ENCODE data around the gene C1GALT1C1L. TPM values are rescaled to one million over a fixed set of nuclear protein-coding genes. Genes with fewer than 3 reads are reported as not detected.

C1GALT1C1L gene
- total and polyA plus RNA-seq, 2 of the 13 experiments (the other 11 are each of a cell fraction or from before 2014, with no cell fraction given) = 1.3 to 2.4 TPM

DNA sequence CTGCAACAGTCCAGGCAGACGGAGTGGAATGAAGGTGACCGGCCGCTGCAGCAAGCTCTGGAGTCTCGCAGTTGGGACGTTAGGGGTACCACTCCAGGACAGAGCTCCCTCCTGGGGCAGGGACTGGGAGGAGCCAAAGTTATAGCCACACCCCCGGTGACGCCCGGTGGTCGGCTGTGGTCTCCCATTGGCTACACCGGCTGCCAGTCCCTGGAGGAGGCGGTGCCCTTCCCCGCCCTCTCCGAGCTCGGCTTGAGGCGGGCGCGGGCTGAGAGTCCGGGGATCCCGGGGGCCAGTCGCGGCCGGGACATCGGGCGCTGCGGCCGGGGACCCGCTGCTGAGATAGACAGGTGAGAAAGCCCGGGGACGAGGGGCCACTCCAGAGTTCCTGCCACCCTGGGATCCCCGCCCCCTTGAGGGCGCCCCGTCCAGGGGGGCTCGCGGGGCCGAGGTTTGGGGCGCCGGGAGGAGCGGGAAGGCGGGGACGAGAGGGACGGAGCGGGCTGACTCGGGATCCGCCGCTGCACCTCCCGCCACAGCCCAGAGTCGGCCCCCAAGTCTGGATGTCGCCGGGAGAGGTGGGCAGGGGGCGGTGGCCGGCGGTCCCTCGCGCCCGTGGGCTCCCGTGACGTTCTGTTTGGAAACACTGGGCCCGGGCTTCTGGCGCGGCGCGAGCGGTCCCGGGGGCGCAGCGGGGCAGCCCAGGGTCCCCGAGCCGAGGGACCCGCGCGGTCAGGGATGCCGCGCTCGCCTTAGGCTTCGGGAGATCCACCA is 39.0 kb downstream of the C1GALT1C1L start, which contains the start of gene PLEKHH2 (continued):
- TF ChIP-seq, protein P1, sequence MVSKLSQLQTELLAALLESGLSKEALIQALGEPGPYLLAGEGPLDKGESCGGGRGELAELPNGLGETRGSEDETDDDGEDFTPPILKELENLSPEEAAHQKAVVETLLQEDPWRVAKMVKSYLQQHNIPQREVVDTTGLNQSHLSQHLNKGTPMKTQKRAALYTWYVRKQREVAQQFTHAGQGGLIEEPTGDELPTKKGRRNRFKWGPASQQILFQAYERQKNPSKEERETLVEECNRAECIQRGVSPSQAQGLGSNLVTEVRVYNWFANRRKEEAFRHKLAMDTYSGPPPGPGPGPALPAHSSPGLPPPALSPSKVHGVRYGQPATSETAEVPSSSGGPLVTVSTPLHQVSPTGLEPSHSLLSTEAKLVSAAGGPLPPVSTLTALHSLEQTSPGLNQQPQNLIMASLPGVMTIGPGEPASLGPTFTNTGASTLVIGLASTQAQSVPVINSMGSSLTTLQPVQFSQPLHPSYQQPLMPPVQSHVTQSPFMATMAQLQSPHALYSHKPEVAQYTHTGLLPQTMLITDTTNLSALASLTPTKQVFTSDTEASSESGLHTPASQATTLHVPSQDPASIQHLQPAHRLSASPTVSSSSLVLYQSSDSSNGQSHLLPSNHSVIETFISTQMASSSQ (IDR thresholded peaks at IDR 0.05; ENCODE audit: low read depth) = no peak
- TF ChIP-seq, protein P1 (CRISPR knock-in tag; IDR thresholded peaks at IDR 0.05; ENCODE audit: borderline replicate concordance) = 0 out of 2 replicates have a peak, but pooled peaks have one; percentile 38
- TF ChIP-seq ZZZ3 (CRISPR knock-in tag; IDR thresholded peaks at IDR 0.05; ENCODE audit: borderline replicate concordance) (no peak), ZNF766 (CRISPR knock-in tag; IDR thresholded peaks at IDR 0.05; ENCODE audit: borderline replicate concordance) (0 out of 2 replicates have a peak, but pooled peaks have one; percentile 37), TBL1XR1 (IDR thresholded peaks at IDR 0.05; ENCODE audit: borderline replicate concordance, low read length, partially characterized antibody) (no peak), ZNF563 (CRISPR knock-in tag; IDR thresholded peaks at IDR 0.05) (peak; percentile 79), ZNF263 (CRISPR knock-in tag; IDR thresholded peaks at IDR 0.05) (peak; percentile 64), HCFC1 (IDR thresholded peaks at IDR 0.05; ENCODE audit: low read depth, low read length) (no peak), HMG20A (CRISPR knock-in tag; IDR thresholded peaks at IDR 0.05; ENCODE audit: borderline replicate concordance) (0 out of 2 replicates have a peak, but pooled peaks have one; percentile 2)
- TF ChIP-seq, protein P2, sequence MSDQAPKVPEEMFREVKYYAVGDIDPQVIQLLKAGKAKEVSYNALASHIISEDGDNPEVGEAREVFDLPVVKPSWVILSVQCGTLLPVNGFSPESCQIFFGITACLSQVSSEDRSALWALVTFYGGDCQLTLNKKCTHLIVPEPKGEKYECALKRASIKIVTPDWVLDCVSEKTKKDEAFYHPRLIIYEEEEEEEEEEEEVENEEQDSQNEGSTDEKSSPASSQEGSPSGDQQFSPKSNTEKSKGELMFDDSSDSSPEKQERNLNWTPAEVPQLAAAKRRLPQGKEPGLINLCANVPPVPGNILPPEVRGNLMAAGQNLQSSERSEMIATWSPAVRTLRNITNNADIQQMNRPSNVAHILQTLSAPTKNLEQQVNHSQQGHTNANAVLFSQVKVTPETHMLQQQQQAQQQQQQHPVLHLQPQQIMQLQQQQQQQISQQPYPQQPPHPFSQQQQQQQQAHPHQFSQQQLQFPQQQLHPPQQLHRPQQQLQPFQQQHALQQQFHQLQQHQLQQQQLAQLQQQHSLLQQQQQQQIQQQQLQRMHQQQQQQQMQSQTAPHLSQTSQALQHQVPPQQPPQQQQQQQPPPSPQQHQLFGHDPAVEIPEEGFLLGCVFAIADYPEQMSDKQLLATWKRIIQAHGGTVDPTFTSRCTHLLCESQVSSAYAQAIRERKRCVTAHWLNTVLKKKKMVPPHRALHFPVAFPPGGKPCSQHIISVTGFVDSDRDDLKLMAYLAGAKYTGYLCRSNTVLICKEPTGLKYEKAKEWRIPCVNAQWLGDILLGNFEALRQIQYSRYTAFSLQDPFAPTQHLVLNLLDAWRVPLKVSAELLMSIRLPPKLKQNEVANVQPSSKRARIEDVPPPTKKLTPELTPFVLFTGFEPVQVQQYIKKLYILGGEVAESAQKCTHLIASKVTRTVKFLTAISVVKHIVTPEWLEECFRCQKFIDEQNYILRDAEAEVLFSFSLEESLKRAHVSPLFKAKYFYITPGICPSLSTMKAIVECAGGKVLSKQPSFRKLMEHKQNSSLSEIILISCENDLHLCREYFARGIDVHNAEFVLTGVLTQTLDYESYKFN (CRISPR knock-in tag; conservative IDR thresholded peaks at IDR 0.05) = peak; percentile 34
- TF ChIP-seq, protein P3, sequence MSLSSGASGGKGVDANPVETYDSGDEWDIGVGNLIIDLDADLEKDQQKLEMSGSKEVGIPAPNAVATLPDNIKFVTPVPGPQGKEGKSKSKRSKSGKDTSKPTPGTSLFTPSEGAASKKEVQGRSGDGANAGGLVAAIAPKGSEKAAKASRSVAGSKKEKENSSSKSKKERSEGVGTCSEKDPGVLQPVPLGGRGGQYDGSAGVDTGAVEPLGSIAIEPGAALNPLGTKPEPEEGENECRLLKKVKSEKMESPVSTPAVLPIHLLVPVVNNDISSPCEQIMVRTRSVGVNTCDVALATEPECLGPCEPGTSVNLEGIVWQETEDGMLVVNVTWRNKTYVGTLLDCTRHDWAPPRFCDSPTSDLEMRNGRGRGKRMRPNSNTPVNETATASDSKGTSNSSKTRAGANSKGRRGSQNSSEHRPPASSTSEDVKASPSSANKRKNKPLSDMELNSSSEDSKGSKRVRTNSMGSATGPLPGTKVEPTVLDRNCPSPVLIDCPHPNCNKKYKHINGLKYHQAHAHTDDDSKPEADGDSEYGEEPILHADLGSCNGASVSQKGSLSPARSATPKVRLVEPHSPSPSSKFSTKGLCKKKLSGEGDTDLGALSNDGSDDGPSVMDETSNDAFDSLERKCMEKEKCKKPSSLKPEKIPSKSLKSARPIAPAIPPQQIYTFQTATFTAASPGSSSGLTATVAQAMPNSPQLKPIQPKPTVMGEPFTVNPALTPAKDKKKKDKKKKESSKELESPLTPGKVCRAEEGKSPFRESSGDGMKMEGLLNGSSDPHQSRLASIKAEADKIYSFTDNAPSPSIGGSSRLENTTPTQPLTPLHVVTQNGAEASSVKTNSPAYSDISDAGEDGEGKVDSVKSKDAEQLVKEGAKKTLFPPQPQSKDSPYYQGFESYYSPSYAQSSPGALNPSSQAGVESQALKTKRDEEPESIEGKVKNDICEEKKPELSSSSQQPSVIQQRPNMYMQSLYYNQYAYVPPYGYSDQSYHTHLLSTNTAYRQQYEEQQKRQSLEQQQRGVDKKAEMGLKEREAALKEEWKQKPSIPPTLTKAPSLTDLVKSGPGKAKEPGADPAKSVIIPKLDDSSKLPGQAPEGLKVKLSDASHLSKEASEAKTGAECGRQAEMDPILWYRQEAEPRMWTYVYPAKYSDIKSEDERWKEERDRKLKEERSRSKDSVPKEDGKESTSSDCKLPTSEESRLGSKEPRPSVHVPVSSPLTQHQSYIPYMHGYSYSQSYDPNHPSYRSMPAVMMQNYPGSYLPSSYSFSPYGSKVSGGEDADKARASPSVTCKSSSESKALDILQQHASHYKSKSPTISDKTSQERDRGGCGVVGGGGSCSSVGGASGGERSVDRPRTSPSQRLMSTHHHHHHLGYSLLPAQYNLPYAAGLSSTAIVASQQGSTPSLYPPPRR (CRISPR knock-in tag; IDR thresholded peaks at IDR 0.05; ENCODE audit: borderline replicate concordance) = peak; percentile 64
- TF ChIP-seq, protein P4, sequence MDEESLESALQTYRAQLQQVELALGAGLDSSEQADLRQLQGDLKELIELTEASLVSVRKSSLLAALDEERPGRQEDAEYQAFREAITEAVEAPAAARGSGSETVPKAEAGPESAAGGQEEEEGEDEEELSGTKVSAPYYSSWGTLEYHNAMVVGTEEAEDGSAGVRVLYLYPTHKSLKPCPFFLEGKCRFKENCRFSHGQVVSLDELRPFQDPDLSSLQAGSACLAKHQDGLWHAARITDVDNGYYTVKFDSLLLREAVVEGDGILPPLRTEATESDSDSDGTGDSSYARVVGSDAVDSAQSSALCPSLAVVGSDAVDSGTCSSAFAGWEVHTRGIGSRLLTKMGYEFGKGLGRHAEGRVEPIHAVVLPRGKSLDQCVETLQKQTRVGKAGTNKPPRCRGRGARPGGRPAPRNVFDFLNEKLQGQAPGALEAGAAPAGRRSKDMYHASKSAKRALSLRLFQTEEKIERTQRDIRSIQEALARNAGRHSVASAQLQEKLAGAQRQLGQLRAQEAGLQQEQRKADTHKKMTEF (CRISPR knock-in tag; IDR thresholded peaks at IDR 0.05) = peak; percentile 86; the same call in 1 of the 2 replicates
